ENCODE results near the gene ITGAD. TPM values are rescaled to one million over a fixed set of nuclear protein-coding genes. Genes with fewer than 3 reads are reported as not detected.

ITGAD gene
- polyA plus RNA-seq, 2 of the 4 experiments (the other 2 are of a cell fraction), result not detected

DNA sequence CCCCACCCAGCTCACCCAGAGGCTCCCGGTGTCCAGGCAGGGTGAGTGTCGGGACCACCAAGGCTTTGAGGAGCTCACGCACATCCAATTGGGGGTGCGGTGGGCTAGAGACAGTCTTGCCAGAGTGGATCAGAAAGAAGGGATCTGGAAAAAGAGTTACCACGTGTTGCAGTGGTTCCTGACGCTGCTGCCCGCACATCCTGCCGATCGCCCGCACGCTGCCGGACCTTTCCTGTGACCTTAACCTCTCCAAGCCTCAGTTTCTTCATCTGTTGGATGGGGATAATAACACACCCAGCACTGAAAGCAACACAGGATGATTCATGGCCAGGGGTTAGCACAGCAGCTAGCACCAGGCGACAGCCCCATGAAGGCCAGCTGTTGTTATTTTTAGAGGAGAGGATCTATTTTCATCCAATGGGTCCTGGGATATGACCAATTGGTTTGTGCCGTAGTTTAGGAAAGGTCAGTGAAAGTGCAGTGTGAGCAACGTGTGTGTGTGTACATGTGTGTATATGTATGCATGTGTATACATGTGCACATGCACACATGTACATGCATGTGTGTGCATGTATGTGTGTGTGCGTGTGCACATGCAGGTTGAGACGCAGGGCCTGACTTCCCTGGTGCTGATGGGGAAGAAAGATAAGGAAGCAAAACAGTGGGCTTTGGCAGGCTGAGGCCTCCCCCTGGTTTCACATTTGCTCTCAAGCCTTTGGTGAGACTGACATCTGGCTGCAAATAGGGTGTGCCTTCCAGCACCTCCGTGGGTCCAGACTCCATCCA lies 35.6 kb upstream of the ITGAD start:
- TF ChIP-seq, protein P1, sequence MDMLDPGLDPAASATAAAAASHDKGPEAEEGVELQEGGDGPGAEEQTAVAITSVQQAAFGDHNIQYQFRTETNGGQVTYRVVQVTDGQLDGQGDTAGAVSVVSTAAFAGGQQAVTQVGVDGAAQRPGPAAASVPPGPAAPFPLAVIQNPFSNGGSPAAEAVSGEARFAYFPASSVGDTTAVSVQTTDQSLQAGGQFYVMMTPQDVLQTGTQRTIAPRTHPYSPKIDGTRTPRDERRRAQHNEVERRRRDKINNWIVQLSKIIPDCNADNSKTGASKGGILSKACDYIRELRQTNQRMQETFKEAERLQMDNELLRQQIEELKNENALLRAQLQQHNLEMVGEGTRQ (IDR thresholded peaks at IDR 0.05), result no peak
- TF ChIP-seq CHD4 (IDR thresholded peaks at IDR 0.05; ENCODE audit: borderline replicate concordance) (no peak), RNF2 (IDR thresholded peaks at IDR 0.05; ENCODE audit: borderline replicate concordance, low read depth) (no peak), PHF8 (IDR thresholded peaks at IDR 0.05; ENCODE audit: borderline replicate concordance, low read depth) (no peak), TFCP2L1 (CRISPR knock-in tag; IDR thresholded peaks at IDR 0.05) (no peak), FOXS1 (CRISPR knock-in tag; IDR thresholded peaks at IDR 0.05) (no peak), EHF (CRISPR knock-in tag; IDR thresholded peaks at IDR 0.05) (no peak), NFE2L2 (conservative IDR thresholded peaks at IDR 0.05; ENCODE audit: low read length) (no peak), CEBPB (IDR thresholded peaks at IDR 0.05) (no peak)
- TF ChIP-seq, protein P2, sequence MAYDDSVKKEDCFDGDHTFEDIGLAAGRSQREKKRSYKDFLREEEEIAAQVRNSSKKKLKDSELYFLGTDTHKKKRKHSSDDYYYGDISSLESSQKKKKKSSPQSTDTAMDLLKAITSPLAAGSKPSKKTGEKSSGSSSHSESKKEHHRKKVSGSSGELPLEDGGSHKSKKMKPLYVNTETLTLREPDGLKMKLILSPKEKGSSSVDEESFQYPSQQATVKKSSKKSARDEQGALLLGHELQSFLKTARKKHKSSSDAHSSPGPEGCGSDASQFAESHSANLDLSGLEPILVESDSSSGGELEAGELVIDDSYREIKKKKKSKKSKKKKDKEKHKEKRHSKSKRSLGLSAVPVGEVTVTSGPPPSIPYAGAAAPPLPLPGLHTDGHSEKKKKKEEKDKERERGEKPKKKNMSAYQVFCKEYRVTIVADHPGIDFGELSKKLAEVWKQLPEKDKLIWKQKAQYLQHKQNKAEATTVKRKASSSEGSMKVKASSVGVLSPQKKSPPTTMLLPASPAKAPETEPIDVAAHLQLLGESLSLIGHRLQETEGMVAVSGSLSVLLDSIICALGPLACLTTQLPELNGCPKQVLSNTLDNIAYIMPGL (CRISPR knock-in tag; IDR thresholded peaks at IDR 0.05; ENCODE audit: borderline replicate concordance), result no peak
- TF ChIP-seq, protein P3, sequence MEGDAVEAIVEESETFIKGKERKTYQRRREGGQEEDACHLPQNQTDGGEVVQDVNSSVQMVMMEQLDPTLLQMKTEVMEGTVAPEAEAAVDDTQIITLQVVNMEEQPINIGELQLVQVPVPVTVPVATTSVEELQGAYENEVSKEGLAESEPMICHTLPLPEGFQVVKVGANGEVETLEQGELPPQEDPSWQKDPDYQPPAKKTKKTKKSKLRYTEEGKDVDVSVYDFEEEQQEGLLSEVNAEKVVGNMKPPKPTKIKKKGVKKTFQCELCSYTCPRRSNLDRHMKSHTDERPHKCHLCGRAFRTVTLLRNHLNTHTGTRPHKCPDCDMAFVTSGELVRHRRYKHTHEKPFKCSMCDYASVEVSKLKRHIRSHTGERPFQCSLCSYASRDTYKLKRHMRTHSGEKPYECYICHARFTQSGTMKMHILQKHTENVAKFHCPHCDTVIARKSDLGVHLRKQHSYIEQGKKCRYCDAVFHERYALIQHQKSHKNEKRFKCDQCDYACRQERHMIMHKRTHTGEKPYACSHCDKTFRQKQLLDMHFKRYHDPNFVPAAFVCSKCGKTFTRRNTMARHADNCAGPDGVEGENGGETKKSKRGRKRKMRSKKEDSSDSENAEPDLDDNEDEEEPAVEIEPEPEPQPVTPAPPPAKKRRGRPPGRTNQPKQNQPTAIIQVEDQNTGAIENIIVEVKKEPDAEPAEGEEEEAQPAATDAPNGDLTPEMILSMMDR (IDR thresholded peaks at IDR 0.05), result no peak

DNA sequence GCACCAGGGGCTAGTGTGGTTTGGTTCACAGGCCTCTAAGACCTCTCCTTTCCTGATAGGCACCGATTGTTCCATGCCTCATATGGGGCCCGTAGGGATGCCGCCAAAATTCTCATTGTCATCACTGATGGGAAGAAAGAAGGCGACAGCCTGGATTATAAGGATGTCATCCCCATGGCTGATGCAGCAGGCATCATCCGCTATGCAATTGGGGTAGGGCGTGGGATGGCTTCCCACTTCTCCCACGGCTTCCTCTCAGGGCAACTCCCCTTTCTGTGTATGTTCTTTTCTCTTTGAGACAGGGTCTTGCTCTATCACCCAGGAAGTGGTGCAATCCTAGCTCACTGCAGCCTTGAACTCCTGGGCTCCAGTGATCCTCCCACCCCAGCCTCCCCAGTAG lies 32.9 kb upstream of the ITGAD start:
- ChIA-PET POLR2A (no interaction called here), CTCF (interaction anchor here (1.3 to 1.5 kb wide), 2 partner anchors 22 to 83 kb away, joined by 5 read pairs; partner anchors contain the start of gene ZNF843)
- DNase-seq (ENCODE audit: low read depth in 1 of 2, low spot score in 1 of 2) (no peak), ATAC-seq (no peak), FAIRE-seq (no peak)
- no peak for TF ChIP-seq TP53 (CRISPR knock-in tag; IDR thresholded peaks at IDR 0.05)
- TF ChIP-seq FOSL2 (IDR thresholded peaks at IDR 0.05), result no peak
- TF ChIP-seq FOSL2 (CRISPR knock-in tag; IDR thresholded peaks at IDR 0.05), result no peak
- no peak for TF ChIP-seq EP300 (IDR thresholded peaks at IDR 0.05)
- TF ChIP-seq MAZ (IDR thresholded peaks at IDR 0.05; ENCODE audit: borderline replicate concordance, low read depth, low read length), result no peak
- TF ChIP-seq, protein P1 (IDR thresholded peaks at IDR 0.05), result no peak
- no peak for TF ChIP-seq ATOH8 (CRISPR knock-in tag; IDR thresholded peaks at IDR 0.05; ENCODE audit: low read depth)
- TF ChIP-seq JUNB (IDR thresholded peaks at IDR 0.05), result no peak
- TF ChIP-seq SMC3 (IDR thresholded peaks at IDR 0.05), result no peak
- TF ChIP-seq RFX5 (IDR thresholded peaks at IDR 0.05), result no peak
- no peak for TF ChIP-seq CBX8 (IDR thresholded peaks at IDR 0.05)
- TF ChIP-seq TFCP2L1 (CRISPR knock-in tag; IDR thresholded peaks at IDR 0.05), result no peak
- TF ChIP-seq JUN (IDR thresholded peaks at IDR 0.05), result no peak
- no peak for TF ChIP-seq RARB (CRISPR knock-in tag; IDR thresholded peaks at IDR 0.05)
- no peak for TF ChIP-seq CEBPB (IDR thresholded peaks at IDR 0.05)
- TF ChIP-seq MAFK (IDR thresholded peaks at IDR 0.05; ENCODE audit: partially characterized antibody), result no peak
- no peaks in the 10 kb centered on the region for H3K9me3 ChIP-seq
- peaks cover 3% of the 10 kb centered on the region for H3K4me1 ChIP-seq
- no peak overlapping the region for H3K4me3 ChIP-seq
- WGBS (ENCODE audit: missing lambda C conversion rate), result 53% methylated on average over 7 of the region's 7 CpGs
- H3K27ac ChIP-seq, result no peak overlapping the region
- no peak overlapping the region for H3K4me2 ChIP-seq

More for the DNA sequence above, 35.6 kb upstream of the ITGAD start:
- DNase-seq (ENCODE audit: low read depth in 1 of 2, low spot score in 1 of 2), result no peak
- Histone ChIP-seq H3K4me2 (no peak overlapping the region), H3K4me1 (peaks cover 12% of the 10 kb centered on the region), H3K4me3 (no peak overlapping the region), H3K9me3 (no peaks in the 10 kb centered on the region), H3K27ac (no peak overlapping the region)
- ChIA-PET POLR2A (no interaction called here), CTCF (interaction anchor here (0.6 to 2.3 kb wide), 2 partner anchors 25 to 114 kb away, joined by 3 to 7 read pairs; no protein-coding TSS in a partner anchor)
- FAIRE-seq, result no peak
- WGBS (ENCODE audit: missing lambda C conversion rate), result 86% methylated on average over 17 of the region's 18 CpGs
- ATAC-seq, result no peak
